HG03558 (cell line): ENCODE data around the gene TRAF7.

ENCODE experiments used
- ATAC-seq: cut with Tn5 transposase; IDR thresholded peaks from one replicate; pipeline ENCODE4 v1.9.1; 2021; ENCODE audit warnings: moderate number of reproducible peaks; ENCODE audit not compliant: unreplicated experiment; ENCODE audit errors: extremely low read depth

Gene TRAF7

DNA sequence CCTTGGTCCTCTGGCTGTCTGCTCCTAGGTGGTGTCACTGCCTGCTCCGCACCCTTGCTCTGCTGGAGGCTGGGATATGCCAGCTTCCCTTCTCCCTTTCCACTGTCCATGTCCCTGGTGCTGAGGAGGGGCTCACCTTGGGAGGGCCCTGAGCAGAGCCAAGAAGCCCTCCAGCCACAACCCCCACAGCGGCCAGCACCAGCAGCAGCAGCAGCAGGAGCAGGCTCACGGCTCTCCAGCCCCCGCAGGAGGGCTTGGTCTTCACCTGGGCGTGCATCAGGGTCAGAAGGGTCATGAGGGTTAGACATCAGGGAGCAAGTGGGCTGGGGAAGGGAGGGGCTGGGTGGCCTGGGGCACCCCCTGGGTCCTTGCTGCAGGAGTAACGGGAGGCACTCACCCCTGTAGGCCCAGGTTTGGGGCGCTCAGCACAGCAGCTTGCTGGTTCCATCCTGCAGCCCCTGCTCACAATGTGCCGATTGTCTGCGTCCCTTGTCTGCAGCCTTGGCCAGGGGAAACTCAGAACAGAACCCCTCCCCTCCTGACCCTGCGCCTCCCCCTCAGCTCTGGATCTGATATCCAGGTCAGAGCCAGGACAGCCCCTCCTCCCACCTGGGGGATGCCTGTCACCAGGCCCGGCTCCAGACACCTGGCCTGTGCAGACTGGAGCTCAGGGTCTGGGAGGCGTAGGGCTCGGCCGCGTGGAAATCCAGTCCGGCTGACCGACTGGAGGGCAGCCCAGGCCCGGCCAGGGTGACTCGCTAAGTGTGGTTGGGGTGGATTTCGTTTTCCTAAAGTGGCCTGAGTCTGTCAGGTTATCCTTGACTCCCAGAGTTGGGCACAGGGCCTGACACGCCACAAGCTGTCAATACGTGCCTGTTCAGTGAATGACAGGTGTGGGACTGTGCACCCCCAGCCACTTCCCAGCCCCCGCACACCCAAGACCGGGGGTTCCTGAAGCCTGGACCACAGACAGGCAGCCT is 55.1 kb downstream of the TRAF7 start, which contains the start of gene BRICD5:
Gene BRICD5, minus strand, starts transcription at position 478 of the 980 bp plus-strand sequence. Its CDS starts 30 bp downstream, at position 448.
- no peak for ATAC-seq

DNA sequence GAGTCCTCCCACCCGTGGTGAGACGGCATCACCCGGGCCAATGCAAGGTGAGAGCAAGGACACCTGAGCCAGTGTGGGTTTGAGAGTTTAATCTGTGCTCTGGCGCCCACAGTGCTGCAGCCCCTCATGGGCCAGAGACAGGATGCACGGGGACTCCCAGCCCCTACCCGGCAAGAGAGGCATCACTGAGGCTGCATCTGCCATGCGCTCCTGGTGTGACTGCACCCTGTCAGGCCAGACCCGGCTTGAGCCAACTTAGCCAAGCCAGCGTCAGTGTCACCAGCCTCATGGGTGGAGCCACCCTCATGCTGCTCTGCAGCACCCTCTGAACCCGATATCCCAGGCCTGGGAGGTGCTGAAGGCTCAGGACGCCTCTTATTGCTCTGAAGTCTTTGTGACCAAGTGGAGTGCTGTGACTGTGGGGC is 56.4 kb downstream of the TRAF7 start:
- ATAC-seq: no peak

DNA sequence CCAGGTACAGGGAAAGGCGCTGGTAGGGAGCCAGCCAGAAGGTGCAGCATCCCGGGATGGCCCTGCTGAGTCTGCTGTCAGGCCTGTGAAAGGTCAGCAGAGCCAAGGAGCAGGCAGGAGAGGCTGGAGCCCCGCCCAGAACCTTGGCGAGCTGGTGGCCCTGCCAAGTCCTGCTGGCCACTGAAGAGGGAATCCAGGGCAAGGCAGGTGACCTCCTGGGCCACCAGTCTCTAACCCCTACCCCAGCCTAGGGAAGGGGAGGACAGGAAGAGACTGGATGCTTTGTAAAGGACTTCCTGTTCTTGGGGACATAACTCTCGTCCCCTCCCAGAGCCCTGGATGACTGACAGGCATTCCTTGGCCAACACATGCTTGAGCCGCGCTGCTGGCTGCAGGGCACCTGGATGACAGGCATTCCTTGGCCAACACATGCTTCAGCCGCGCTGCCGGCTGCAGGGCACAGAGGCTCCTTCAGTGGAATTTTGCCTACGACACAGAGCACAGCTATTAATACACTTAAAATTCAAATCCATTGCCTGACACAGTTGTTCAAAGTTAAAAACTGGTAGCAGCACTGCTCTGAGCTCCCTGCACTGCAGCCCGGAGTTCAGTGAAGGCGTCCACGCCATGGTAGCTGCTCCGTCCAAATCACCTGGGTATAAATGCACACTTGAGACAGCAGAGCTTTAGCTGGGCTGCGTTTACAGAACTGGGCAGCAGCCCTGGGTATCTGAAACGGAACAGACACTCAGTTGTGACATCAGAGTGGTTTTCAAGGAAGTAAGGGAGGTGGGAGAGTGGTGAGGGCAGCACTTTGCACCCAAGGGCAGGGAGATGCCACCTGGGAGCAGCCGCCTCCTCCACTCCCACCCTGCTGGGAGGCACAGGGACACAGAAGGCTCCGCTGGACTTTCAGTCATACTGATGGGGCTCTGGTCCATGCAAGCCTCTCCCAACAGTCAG is 57.1 kb downstream of the TRAF7 start:
- no peak for ATAC-seq

DNA sequence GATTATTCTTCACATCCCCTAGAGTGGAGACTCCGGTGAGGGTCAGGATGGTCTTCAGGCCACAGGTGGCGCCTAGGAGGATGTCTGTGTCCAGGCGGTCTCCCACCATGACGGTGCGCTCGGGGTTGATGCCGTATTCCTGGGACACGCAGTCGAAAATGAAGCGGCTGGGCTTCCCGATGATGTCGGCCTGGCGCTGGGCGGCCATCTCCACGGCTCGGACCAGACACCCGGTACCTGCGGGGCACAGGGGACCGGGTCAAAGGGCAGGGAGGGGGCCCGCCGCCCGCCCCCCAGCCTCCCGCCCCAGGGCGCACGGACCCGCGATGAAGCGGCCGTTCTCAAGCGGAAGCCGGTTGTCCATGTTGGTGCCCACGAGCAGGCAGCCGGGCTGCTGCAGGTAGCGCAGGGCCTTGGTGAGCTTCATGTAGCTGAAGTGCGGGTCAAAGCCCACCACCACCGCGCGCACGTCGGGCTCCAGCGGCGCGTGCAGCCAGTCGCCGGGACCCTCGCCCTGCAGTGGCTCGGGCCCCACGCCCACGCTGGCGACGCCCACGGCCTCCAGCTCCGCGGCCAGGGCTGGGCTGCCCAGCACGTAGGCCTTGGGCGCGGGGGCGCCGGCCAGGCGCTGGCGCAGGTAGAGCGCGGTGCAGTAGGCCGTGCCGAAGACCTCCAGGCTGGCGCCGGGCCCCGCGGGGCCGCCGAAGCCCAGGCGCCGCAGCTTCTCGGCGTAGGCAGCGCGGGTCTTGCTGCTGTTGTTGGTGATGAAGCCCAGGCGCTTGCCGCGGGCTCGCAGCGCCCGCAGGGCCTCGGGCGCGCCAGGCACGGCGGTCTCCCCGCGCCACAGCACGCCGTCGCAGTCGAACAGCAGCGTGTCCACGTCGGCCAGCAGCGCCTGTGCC is 58.5 kb downstream of the TRAF7 start:
- ATAC-seq: peak; percentile 6

DNA sequence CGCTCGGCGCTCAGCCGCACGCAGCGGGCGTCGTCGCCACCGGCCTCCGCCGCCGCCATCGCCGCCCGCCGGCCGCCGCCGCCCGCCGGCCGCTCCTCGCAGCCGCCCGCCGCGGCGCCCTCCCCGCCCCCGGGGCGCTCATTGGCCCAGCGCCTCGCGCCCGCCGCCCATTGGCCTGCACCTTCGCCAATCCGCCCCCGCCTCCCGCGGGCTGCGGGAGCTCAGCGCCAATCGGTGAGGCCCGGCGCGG is 59.1 kb downstream of the TRAF7 start, which contains the start of gene PGP:
Gene PGP, minus strand, starts transcription at position 122 of the 250 bp plus-strand sequence. Its CDS starts 63 bp downstream, at position 59.
- peak; percentile 72 for ATAC-seq

DNA sequence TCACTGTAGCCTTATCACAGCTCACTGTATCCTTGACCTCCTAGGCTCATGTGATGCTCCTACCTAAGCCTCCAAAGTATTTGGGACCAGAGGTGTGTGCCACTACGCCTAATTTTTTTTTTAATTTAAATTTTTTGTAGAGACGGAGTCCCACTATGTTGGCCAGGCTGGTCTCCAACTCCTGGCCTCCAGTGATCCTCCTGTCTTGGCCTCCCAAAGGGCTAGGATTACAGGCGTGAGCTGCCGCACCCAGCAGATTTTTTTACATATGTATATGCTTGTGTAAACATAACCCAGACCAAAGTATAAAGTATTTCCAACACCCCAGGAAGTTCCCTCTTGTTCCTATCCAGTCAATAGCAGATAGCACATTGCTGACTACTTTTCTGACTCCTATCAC is 60.7 kb downstream of the TRAF7 start:
- ATAC-seq: no peak

DNA sequence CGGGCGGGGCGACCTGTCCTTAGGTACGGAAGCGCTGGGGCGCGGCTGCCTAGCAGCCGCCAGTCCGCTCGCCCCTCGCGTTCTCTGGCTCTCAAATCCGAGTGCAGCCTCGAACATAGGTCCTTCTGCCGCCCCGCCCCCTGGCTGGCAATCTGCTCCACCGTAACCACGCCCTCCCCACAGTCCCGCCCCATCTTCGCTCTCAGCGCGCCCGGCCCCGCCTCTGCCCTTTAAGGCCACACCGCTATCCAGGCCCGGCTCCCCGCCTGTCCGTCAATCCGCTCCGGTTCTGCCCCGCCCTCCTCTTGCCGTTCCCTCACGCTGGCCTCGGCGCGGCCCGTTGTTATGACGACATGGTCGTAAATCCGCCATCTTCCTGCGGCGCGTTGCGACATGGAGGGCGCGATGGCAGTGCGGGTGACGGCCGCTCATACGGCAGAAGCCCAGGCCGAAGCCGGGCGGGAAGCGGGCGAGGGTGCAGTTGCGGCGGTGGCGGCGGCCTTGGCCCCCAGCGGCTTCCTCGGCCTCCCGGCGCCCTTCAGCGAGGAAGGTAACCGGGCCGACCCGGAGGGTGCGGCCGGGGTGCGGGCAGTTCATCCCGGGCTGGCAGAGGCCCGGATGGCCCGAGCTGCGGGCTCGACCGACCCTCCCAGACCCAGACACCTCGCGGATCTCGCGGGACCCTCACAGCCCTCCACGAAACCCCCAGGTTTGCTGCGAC is 67.8 kb downstream of the TRAF7 start, which contains the start of gene E4F1:
Gene E4F1, plus strand, starts transcription at position 371 of the 721 bp plus-strand sequence. Its CDS starts 23 bp downstream, at position 394.
- peak; percentile 71 for ATAC-seq

DNA sequence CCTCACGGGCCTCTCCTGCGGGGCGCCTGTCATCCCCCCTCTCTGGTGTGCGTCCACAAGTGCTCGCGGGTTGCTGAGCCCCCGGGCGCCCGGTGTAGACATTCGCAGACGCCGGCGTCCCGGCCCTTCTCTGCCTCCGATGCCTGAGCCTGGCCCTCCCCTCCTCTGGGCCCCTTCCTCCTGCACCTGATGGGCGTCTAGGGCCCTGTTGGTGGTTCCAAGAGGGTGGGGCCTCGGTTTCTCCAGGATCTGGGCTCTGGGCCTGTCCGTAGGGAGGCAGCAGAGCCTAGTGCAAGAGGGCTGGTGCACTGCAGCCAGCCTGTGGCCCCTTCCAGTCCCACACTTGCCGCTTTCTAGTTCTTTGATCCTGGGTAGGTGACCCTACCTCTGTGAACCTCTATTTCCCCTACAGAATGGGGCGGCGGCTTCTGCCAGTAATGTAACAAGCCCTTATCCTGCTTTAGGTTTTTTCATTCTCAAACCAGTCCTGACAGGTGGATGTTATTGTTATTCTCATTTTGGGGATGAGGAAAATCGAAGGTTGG is 68.4 kb downstream of the TRAF7 start:
- no peak for ATAC-seq

DNA sequence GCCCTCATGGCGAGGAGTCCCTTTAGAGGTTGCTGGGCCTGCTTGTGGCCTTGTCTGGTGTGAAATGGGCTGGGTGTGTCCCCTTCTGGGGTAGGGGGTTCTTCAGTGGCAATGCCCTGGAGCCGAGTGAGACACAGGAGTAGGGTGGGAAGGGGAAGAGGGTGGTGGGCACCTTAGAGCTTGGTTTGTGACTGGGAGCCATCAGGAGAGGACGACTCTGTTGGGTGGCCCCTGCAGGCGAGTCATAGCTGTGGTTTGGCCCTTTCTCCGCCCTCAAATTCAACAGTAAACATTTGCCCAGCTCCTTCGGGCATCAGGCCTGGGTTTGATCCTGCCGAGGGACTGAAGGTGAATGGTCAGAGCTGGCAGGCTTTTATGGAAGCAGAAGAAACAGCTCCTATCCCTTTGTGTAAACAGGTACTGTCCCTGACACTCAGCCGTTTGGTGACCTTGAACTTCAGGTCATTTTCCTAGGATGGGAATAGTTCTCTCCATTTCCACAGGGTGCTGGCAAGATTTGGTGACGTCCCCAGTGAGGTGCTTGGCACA is 70.7 kb downstream of the TRAF7 start:
- ATAC-seq: no peak

DNA sequence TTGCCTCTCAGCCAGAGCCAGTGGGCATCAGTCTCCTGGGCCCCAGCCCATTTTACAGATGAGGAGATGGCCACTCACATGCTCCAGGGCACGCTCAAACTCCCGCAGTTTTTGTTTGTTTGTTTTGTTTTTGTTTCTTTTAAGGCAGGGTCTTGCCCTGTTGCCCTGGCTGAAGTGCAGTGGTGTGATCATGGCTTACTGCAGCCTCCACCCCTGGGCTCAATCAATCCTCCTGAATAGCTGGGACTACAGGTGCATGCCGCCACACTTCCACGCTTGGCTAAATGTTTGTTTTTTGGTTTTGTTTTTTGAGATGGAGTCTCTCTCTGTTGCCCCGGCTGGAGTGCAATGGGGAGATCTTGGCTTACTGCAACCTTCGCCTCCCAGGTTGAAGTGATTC is 71.3 kb downstream of the TRAF7 start:
- no peak for ATAC-seq
